GM10266 (cell line): ENCODE measurements around the gene KRT1.

Source experiments
- DNase-seq: peaks from one replicate; pipeline ENCODE4 v3.0.0; 2012; ENCODE audit errors: extremely low spot score
- CTCF ChIP-seq: IDR thresholded peaks from 2 replicates; pipeline ENCODE4 v1.5.1; 2012; ENCODE audit warnings: mild to moderate bottlenecking, low read depth; ENCODE audit not compliant: control insufficient read depth, insufficient read depth; ENCODE audit errors: missing control alignments

KRT1 gene

DNA sequence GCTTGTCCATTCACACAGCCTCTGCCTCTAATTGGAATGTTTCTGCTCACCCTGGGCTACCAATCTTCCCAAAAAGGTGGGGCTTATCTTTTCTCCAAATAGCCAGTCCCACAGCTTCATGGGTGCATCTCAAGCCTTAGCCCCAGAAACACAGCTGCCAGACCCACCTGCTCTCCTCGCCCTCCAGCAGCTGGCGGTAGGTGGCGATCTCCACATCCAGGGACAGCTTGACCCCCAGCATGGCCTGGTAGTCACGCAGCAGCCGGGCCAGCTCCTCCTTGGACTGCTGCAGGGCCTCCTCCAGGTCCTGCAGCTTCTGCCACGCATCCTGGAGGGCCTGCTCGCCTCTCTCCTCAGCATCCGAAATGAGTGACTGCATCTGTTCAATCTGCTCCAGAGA, 12.0 kb upstream of the KRT1 start:
- no peak for TF ChIP-seq CTCF
- no peak for DNase-seq

GRCh38 chr12:52691841-52692150, 11.6 kb upstream of the KRT1 start:
- TF ChIP-seq CTCF, result no peak
- DNase-seq, result no peak

DNA sequence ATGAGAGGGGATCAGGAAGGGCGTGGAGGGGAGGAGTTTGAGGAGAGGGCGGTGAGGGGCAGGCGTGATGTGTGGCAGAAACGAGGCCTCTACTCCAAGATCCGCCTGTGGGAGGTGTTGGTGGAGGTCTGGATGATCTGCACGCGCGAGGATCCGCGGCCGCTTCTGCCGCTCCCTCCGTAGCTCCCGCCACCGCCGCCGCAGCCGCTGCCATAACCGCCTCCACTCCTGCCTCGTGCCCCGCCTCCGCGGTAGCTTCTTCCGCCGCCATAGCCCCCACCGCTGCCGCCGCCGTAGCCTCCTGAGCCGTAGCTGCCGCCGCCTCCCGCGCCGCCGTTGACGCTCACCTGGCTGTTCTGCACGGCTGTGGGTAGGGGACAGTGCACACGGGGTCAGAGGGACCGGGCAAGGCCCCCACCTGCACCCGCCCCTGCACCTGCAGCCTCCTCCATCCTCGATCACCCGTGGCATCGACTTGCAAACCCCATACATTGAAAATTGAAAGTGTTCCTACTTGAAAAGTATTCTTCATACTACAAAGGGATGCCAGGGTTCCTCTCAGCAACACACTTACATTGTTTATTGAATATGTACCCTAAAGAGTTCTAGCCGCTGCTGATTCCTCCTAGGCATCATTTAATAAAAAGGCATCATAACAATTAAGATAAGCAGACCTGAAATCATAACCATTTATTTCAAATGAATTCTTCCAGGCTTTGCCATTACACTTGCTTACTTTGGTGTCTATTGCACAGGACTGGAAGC, 11.1 kb upstream of the KRT1 start:
- TF ChIP-seq CTCF, result no peak
- DNase-seq, result no peak

DNA sequence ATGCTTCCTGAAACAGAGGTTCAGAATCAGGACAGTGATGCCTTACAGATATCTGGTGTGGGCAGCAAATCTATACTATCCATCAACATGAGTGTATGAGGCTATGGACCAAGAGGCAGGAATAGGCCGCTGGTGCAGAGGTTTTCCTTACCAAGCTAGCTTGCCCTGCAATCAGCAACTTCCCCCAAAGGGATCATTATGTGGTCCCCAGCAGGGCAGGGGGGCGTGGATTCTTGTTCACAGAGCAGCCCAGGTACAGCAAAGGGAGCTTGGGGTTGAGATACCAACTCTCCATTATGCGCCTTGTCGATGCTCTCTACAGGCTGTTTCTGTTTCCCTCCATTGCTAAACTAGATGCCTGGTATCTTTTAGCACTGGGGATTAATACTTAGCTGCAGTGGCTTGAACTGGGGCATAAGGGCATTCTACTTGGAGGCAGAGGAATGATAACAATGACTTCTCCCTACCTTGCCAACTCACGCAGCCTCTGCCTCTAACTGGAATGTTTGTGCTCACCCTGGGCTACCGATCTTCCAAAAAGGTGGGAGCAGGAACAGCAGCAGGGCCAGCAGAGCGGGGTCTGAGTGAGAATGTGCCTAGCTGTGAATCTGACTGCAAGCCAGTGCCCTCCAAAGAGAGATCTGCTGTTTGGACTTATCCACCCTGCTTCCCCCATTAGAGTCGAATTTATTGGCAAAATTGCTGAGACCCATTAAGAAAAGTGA, 10.3 kb upstream of the KRT1 start:
- DNase-seq, result no peak
- TF ChIP-seq CTCF, result no peak

DNA sequence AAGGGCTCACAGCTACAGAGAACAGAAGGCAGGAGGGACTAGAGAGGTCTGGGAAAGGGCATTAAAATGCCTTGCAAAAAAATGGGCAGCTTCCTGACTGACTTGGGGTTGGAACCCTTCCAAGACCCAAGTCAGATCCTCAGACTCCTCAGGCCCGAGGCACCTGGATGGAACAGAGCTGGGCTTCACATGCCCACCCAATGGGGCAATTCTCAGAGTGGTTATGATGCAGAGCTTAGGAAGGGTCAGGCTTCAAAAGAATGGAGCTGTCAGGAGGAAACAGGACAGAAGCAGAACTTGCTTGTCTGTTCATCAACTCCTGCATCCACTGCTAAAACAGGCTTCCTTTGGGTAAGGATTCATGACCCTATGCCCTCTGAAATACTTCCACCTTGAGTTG, 9.7 kb upstream of the KRT1 start:
- TF ChIP-seq CTCF, result no peak
- no peak for DNase-seq

GRCh38 chr12:52689239-52689638, 9.0 kb upstream of the KRT1 start:
- no peak for DNase-seq
- TF ChIP-seq CTCF, result no peak

GRCh38 chr12:52688481-52688880, 8.3 kb upstream of the KRT1 start:
- no peak for TF ChIP-seq CTCF
- no peak for DNase-seq
